HEK293 (cell line): Measurements from ENCODE around the gene POLD1.

Experiments
- CTCF ChIA-PET: fragments of 350-600 bp; formaldehyde crosslinking; extraction: SDS; loops from one replicate; lab custom pipeline; 2021; ENCODE audit warnings: antibody characterized with exemption; lab: Yijun Ruan, JAX
- POLR2A ChIA-PET: fragments of 300-600 bp; formaldehyde crosslinking; extraction: SDS; loops from one replicate; lab custom pipeline; 2020; ENCODE audit warnings: antibody characterized with exemption, inconsistent platforms; lab: Yijun Ruan, JAX
- H3K27ac ChIP-seq: fragments of 200-500 bp; sonication (Bioruptor generic); 2 replicates; pipeline ENCODE4 v1.5.1; 2014; ENCODE audit warnings: low read depth, low read length, control low read depth, inconsistent platforms; ENCODE audit errors: extremely low read depth
- H3K36me3 ChIP-seq, 2 experiments: fragments of 200-500 bp in 1 of 2; sonication (Bioruptor generic) in 1 of 2; 1 replicate in 1 of 2; 2 replicates in 1 of 2; pipeline ENCODE4 v1.5.1; 2014 to 2017; ENCODE audit warnings: inconsistent platforms in 2 of 2, low read length in 2 of 2; ENCODE audit not compliant: control insufficient read depth in 2 of 2, insufficient read depth in 1 of 2
- H3K4me1 ChIP-seq: fragments of 200-500 bp; sonication (Bioruptor generic); 2 replicates; pipeline ENCODE4 v1.5.1; 2014; ENCODE audit warnings: mild to moderate bottlenecking, low read length, inconsistent platforms; ENCODE audit not compliant: control insufficient read depth, insufficient read depth
- H3K4me3 ChIP-seq: 2 replicates; pipeline ENCODE4 v1.5.1; 2011; ENCODE audit warnings: low read depth, mild to moderate bottlenecking, control low read depth, low read length, moderate library complexity
- H3K9me3 ChIP-seq: fragments of 200-500 bp; sonication (Bioruptor generic); 2 replicates; pipeline ENCODE4 v1.5.1; 2014; ENCODE audit warnings: low read depth, low read length, inconsistent platforms; ENCODE audit not compliant: control insufficient read depth, insufficient read depth
- BCL11A ChIP-seq: fragments of 450-650 bp; formaldehyde crosslinking; IDR thresholded peaks from 2 replicates; pipeline ENCODE4 v1.5.1; 2016; ENCODE audit warnings: low read depth, missing biosample characterization, missing genetic modification characterization
- GLI4 ChIP-seq: fragments of 450-650 bp; formaldehyde crosslinking; IDR thresholded peaks from 2 replicates; pipeline ENCODE4 v1.5.1; 2016; ENCODE audit warnings: missing biosample characterization, missing genetic modification characterization
- GLIS1 ChIP-seq: fragments of 450-650 bp; formaldehyde crosslinking; IDR thresholded peaks from 2 replicates; pipeline ENCODE4 v1.5.1; 2016; ENCODE audit warnings: missing biosample characterization, missing genetic modification characterization
- KLF8 ChIP-seq: fragments of 450-650 bp; formaldehyde crosslinking; IDR thresholded peaks from 2 replicates; pipeline ENCODE4 v1.5.1; 2016; ENCODE audit warnings: missing biosample characterization, missing genetic modification characterization
- MZF1 ChIP-seq: fragments of 450-650 bp; formaldehyde crosslinking; IDR thresholded peaks from 2 replicates; pipeline ENCODE4 v1.5.1; 2017; ENCODE audit warnings: missing biosample characterization, missing genetic modification characterization, borderline replicate concordance
- PRDM1 ChIP-seq: fragments of 450-650 bp; formaldehyde crosslinking; IDR thresholded peaks from 2 replicates; pipeline ENCODE4; 2016; ENCODE audit warnings: missing biosample characterization, missing genetic modification characterization
- SETDB1 ChIP-seq: IDR thresholded peaks from one replicate; pipeline ENCODE4 v1.6.1; 2017; ENCODE audit warnings: mild to moderate bottlenecking, low read length, moderate library complexity, mixed read lengths; ENCODE audit not compliant: insufficient read length
- SP2 ChIP-seq: fragments of 450-650 bp; formaldehyde crosslinking; IDR thresholded peaks from 2 replicates; pipeline ENCODE4 v1.5.1; 2016; ENCODE audit warnings: missing biosample characterization, missing genetic modification characterization
- SP3 ChIP-seq: fragments of 450-650 bp; formaldehyde crosslinking; IDR thresholded peaks from 2 replicates; pipeline ENCODE4 v1.5.1; 2016; ENCODE audit warnings: missing biosample characterization, missing genetic modification characterization
- TRIM28 ChIP-seq: IDR thresholded peaks from 2 replicates; pipeline ENCODE4 v1.6.1; 2011; ENCODE audit warnings: low read length, control low read depth, borderline replicate concordance
- ZEB2 ChIP-seq: fragments of 450-650 bp; formaldehyde crosslinking; IDR thresholded peaks from 2 replicates; pipeline ENCODE4 v1.5.1; 2016; ENCODE audit warnings: missing biosample characterization, missing genetic modification characterization
- ZFP69B ChIP-seq: fragments of 450-650 bp; formaldehyde crosslinking; IDR thresholded peaks from 2 replicates; pipeline ENCODE4 v1.5.1; 2016; ENCODE audit warnings: missing biosample characterization, missing genetic modification characterization
- ZNF10 ChIP-seq: fragments of 450-650 bp; formaldehyde crosslinking; IDR thresholded peaks from 2 replicates; pipeline ENCODE4 v1.5.1; 2017; ENCODE audit warnings: missing biosample characterization, missing genetic modification characterization
- ZNF311 ChIP-seq: fragments of 450-650 bp; formaldehyde crosslinking; IDR thresholded peaks from 2 replicates; pipeline ENCODE4 v1.5.1; 2017; ENCODE audit warnings: missing biosample characterization, missing genetic modification characterization, borderline replicate concordance
- ZNF324 ChIP-seq: fragments of 450-650 bp; formaldehyde crosslinking; IDR thresholded peaks from 2 replicates; pipeline ENCODE4 v1.5.1; 2016; ENCODE audit warnings: missing biosample characterization, missing genetic modification characterization
- ZNF366 ChIP-seq: fragments of 450-650 bp; formaldehyde crosslinking; conservative IDR thresholded peaks from 2 replicates; pipeline ENCODE4 v1.5.1; 2016; ENCODE audit warnings: missing biosample characterization, missing genetic modification characterization
- ZNF473 ChIP-seq: fragments of 450-650 bp; formaldehyde crosslinking; IDR thresholded peaks from 2 replicates; pipeline ENCODE4 v1.5.1; 2017; ENCODE audit warnings: missing biosample characterization, missing genetic modification characterization
- ZNF510 ChIP-seq: fragments of 450-650 bp; formaldehyde crosslinking; IDR thresholded peaks from 2 replicates; pipeline ENCODE4 v1.5.1; 2018; ENCODE audit warnings: mild to moderate bottlenecking, missing genetic modification characterization, missing biosample characterization; ENCODE audit not compliant: insufficient replicate concordance
- ZNF560 ChIP-seq: fragments of 450-650 bp; formaldehyde crosslinking; IDR thresholded peaks from 2 replicates; pipeline ENCODE4 v1.5.1; 2017; ENCODE audit warnings: missing biosample characterization, missing genetic modification characterization, borderline replicate concordance
- ZNF624 ChIP-seq: fragments of 450-650 bp; formaldehyde crosslinking; IDR thresholded peaks from 2 replicates; pipeline ENCODE4 v1.5.1; 2017; ENCODE audit warnings: missing biosample characterization, missing genetic modification characterization
- ZNF76 ChIP-seq: fragments of 450-650 bp; formaldehyde crosslinking; IDR thresholded peaks from 2 replicates; pipeline ENCODE4; 2016; ENCODE audit warnings: low read depth, missing biosample characterization, missing genetic modification characterization, borderline replicate concordance
- ZNF777 ChIP-seq: fragments of 450-650 bp; formaldehyde crosslinking; IDR thresholded peaks from 2 replicates; pipeline ENCODE4 v1.5.1; 2017; ENCODE audit warnings: missing biosample characterization, missing genetic modification characterization, borderline replicate concordance
- ZNF791 ChIP-seq: fragments of 450-650 bp; formaldehyde crosslinking; IDR thresholded peaks from 2 replicates; pipeline ENCODE4 v1.5.1; 2016; ENCODE audit warnings: missing biosample characterization, missing genetic modification characterization
- ZNF792 ChIP-seq: fragments of 450-650 bp; formaldehyde crosslinking; IDR thresholded peaks from 2 replicates; pipeline ENCODE4 v1.5.1; 2016; ENCODE audit warnings: missing biosample characterization, missing genetic modification characterization
- ZSCAN30 ChIP-seq: fragments of 450-650 bp; IDR thresholded peaks from 2 replicates; pipeline ENCODE4 v1.5.1; 2018; ENCODE audit warnings: missing biosample characterization, mild to moderate bottlenecking, missing genetic modification characterization, moderate library complexity
- ZSCAN5A ChIP-seq: fragments of 450-650 bp; formaldehyde crosslinking; IDR thresholded peaks from 2 replicates; pipeline ENCODE4 v1.5.1; 2016; ENCODE audit warnings: missing biosample characterization, missing genetic modification characterization
- ZXDB ChIP-seq: fragments of 450-650 bp; formaldehyde crosslinking; IDR thresholded peaks from 2 replicates; pipeline ENCODE4 v1.5.1; 2016; ENCODE audit warnings: missing biosample characterization, missing genetic modification characterization
- TF ChIP-seq, protein P1 (sequence below): fragments of 450-650 bp; formaldehyde crosslinking; IDR thresholded peaks from 2 replicates; pipeline ENCODE4 v1.5.1; 2017; ENCODE audit warnings: missing biosample characterization, missing genetic modification characterization

The POLD1 gene

DNA sequence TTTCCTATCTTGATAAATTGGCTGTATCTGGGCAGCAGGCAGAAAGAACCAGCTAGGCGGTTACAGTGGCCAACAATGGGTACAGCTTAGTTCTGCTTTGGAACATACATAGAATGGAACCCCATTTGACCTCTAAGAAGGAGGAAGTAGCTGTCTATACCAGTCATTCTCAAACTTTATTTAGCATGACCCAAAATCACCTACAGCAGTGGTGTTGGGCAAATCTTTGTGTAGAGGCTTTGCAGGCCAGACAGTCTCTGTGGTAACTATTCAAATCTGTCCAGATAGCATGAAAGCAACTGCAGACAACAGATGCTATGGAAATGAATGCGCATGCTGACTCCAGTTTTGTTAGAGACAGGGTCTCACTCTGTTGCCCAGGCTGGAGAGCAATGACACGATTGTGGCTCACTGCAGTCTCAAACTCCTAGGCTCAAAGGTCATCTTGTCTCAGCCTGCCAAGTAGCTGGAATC, 43.0 kb upstream of the POLD1 start:
- CTCF ChIA-PET = interaction anchor here (0.6 to 2.1 kb wide), 5 partner anchors 11 to 553 kb away, joined by 3 to 7 read pairs (median 4); partner anchors contain the start of gene KCNC3
- TF ChIP-seq BCL11A (no peak), SP3 (tag by site-specific recombination) (no peak), GLI4 (tag by site-specific recombination) (no peak), MZF1 (tag by site-specific recombination) (no peak), ZNF777 (tag by site-specific recombination) (no peak), ZFP69B (tag by site-specific recombination) (no peak), ZNF473 (no peak), SP2 (tag by site-specific recombination) (no peak), ZNF560 (tag by site-specific recombination) (no peak), ZNF792 (tag by site-specific recombination) (no peak), ZSCAN30 (tag by site-specific recombination) (no peak), GLIS1 (tag by site-specific recombination) (no peak), ZNF10 (tag by site-specific recombination) (no peak), ZNF366 (tag by site-specific recombination) (no peak), ZEB2 (tag by site-specific recombination) (no peak), ZXDB (tag by site-specific recombination) (no peak), ZNF324 (tag by site-specific recombination) (no peak), ZNF510 (tag by site-specific recombination) (no peak)
- Histone ChIP-seq H3K27ac (no peak overlapping the region), H3K4me1 (no peaks in the 10 kb centered on the region), H3K9me3 (no peaks in the 10 kb centered on the region), H3K36me3 (peaks cover 0 to 3% of the 10 kb centered on the region in 2 experiments; a peak in 2 of 3 replicates), H3K4me3 (no peak overlapping the region)
- POLR2A ChIA-PET = no interaction called here

DNA sequence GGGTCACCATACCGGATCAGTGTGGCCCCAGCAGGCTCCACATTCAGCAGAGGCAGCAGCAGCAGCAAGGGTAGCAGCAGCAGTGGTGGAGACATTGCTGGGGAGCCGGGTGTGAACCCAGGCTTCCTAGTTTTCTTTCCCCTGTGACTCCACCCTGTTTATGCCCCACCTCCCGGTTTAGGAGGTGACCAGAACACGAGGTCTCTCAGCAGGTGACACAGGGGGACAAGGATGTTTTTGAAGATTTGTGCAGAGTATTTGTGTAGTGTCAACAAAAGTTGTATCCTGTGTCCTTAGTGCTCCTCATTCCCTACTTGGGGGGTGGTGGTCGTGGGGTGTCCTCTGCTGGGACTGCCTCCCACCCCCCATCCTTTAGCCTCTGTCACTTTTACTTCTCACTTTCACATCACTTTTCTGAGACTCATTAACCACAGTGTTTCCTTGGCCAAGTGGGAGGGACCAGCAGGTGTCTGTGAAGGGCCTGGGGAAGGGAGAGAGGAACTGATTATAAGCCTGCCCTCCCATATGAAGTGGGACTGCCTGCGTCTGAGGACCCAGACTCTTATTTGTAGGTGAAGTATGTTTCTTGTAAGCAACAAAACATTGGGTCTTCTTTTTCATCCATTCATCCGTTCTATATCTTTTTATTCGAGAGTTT, 39.4 kb upstream of the POLD1 start:
- Histone ChIP-seq H3K9me3 (no peaks in the 10 kb centered on the region), H3K4me3 (no peak overlapping the region), H3K4me1 (no peaks in the 10 kb centered on the region), H3K27ac (no peak overlapping the region), H3K36me3 (no peaks in the 10 kb centered on the region)
- TF ChIP-seq ZNF76 (tag by site-specific recombination) (no peak), ZNF624 (tag by site-specific recombination) (no peak), TRIM28 (peak; percentile 41; the same call in 1 of the 2 replicates), PRDM1 (tag by site-specific recombination) (peak; percentile 68; the same call in 1 of the 2 replicates), ZSCAN5A (tag by site-specific recombination) (no peak), ZNF311 (tag by site-specific recombination) (no peak), ZNF791 (no peak), KLF8 (tag by site-specific recombination) (0 out of 2 replicates have a peak, but pooled peaks have one; percentile 20), SETDB1 (peak; percentile 90)
- TF ChIP-seq, protein P1, sequence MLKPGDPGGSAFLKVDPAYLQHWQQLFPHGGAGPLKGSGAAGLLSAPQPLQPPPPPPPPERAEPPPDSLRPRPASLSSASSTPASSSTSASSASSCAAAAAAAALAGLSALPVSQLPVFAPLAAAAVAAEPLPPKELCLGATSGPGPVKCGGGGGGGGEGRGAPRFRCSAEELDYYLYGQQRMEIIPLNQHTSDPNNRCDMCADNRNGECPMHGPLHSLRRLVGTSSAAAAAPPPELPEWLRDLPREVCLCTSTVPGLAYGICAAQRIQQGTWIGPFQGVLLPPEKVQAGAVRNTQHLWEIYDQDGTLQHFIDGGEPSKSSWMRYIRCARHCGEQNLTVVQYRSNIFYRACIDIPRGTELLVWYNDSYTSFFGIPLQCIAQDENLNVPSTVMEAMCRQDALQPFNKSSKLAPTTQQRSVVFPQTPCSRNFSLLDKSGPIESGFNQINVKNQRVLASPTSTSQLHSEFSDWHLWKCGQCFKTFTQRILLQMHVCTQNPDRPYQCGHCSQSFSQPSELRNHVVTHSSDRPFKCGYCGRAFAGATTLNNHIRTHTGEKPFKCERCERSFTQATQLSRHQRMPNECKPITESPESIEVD (tag by site-specific recombination) = no peak
- ChIA-PET POLR2A (interaction anchor here (1.3 kb wide), 1 partner anchor 11 kb away, joined by 3 read pairs; no protein-coding TSS in a partner anchor), CTCF (interaction anchor here (0.6 to 2.3 kb wide), 4 partner anchors 13 to 86 kb away, joined by 3 to 10 read pairs (median 3); partner anchors contain the start of gene KCNC3)
